Right lobe of liver (tissue), 4 donors: Measurements from ENCODE around the gene PRKAG2.

ENCODE experiments used
- POLR2A ChIP-seq: fragments of 450-650 bp; IDR thresholded peaks from one replicate; pipeline ENCODE4 v1.6.1; 2017; ENCODE audit warnings: antibody characterized with exemption, mild to moderate bottlenecking
- TF ChIP-seq, protein P1 (sequence below), 4 donors: fragments of 200-600 bp in 3 of 4; fragments of 450-650 bp in 1 of 4; IDR thresholded peaks; one replicate each; pipeline versions ENCODE4 v1.5.1 to v1.8.0; 2016 to 2022; ENCODE audit warnings: antibody characterized with exemption in 4 of 4, mild to moderate bottlenecking in 2 of 4
- donor health status: DM: no; HTN: no; CAD: no.
- donor health status: DM: no; HTN: no; CAD: no.
- donor health status: DM: no; HTN: yes; CAD: no.

GRCh38 chr7:151686826-151687225 lies 190.1 kb downstream of the PRKAG2 start:
- TF ChIP-seq, protein P1, sequence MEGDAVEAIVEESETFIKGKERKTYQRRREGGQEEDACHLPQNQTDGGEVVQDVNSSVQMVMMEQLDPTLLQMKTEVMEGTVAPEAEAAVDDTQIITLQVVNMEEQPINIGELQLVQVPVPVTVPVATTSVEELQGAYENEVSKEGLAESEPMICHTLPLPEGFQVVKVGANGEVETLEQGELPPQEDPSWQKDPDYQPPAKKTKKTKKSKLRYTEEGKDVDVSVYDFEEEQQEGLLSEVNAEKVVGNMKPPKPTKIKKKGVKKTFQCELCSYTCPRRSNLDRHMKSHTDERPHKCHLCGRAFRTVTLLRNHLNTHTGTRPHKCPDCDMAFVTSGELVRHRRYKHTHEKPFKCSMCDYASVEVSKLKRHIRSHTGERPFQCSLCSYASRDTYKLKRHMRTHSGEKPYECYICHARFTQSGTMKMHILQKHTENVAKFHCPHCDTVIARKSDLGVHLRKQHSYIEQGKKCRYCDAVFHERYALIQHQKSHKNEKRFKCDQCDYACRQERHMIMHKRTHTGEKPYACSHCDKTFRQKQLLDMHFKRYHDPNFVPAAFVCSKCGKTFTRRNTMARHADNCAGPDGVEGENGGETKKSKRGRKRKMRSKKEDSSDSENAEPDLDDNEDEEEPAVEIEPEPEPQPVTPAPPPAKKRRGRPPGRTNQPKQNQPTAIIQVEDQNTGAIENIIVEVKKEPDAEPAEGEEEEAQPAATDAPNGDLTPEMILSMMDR (IDR thresholded peaks at IDR 0.05), result no peak
- no peak for TF ChIP-seq POLR2A
